Tibial artery (tissue), 4 donors: Measurements from ENCODE around the gene LRFN4.
A peak's percentile ranks its signal among the peaks of the same experiment; 100 is the strongest.

Source experiments
- DNase-seq, 2 donors: peaks; one replicate each; pipeline ENCODE4 v3.0.0-alpha.2; 2019
- H3K27ac ChIP-seq, 2 donors: fragments of 200-600 bp; sonication (generic) in 1 of 2; 1 replicate in 1 of 2; 2 replicates in 1 of 2; pipeline ENCODE4 v1.5.1; 2018 to 2019; ENCODE audit warnings: mild to moderate bottlenecking in 1 of 2
- H3K27me3 ChIP-seq, 2 donors: fragments of 200-600 bp; sonication (generic) in 1 of 2; one replicate each; pipeline versions ENCODE4 v1.5.1 to v1.6.0; 2016 to 2019
- H3K36me3 ChIP-seq, 3 donors: fragments of 200-600 bp; sonication (generic) in 2 of 3; one replicate each; pipeline ENCODE4 v1.5.1; 2016 to 2019; ENCODE audit warnings: mild to moderate bottlenecking in 2 of 3
- H3K4me1 ChIP-seq, 4 donors: fragments of 200-600 bp; sonication (generic) in 2 of 4; 1 replicate in 3 of 4; 2 replicates in 1 of 4; pipeline ENCODE4 v1.5.1; 2016 to 2019
- H3K4me3 ChIP-seq, 2 donors: fragments of 200-600 bp; sonication (generic) in 1 of 2; 1 replicate in 1 of 2; 2 replicates in 1 of 2; pipeline ENCODE4 v1.5.1; 2018 to 2019; ENCODE audit warnings: mild to moderate bottlenecking in 2 of 2
- H3K9me3 ChIP-seq, 3 donors: fragments of 200-600 bp; sonication (generic) in 1 of 3; one replicate each; pipeline ENCODE4 v1.5.1; 2016 to 2019
- intact Hi-C: fragments of 100-400 bp; cut with DNase I; formaldehyde crosslinking; loops from one replicate; pipeline ENCODE4 v1.15.0; 2023; ENCODE audit warnings: low total_unique reads
- TF ChIP-seq, protein P1 (sequence below), 2 experiments: fragments of 200-600 bp in 1 of 2; fragments of 450-650 bp in 1 of 2; IDR thresholded peaks; one replicate each; pipeline ENCODE4 v1.5.1; 2017 to 2019; ENCODE audit warnings: antibody characterized with exemption in 2 of 2, mild to moderate bottlenecking in 1 of 2, moderate library complexity in 1 of 2

Gene LRFN4

DNA sequence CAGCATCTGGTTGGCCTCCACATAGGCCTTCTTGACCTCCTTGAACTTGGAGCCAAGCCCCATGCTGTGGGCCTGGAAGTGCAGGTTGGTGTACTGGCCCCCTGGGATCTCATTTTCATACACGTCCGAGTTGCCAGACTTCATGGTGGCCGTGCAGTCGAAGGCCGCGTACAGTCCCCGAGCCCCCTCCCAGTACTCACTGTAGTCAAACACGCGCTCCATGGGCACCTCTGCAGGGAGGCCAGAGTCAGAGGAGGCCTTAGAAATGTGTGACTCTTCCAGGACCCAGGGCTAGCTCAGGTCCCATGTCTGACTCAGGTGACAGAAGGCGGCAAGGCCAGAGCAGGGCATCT, 6.7 kb upstream of the LRFN4 start:
- H3K36me3 ChIP-seq, result peaks cover 6 to 78% (median 17%) of the 10 kb centered on the region in 3 donors
- TF ChIP-seq, protein P1, sequence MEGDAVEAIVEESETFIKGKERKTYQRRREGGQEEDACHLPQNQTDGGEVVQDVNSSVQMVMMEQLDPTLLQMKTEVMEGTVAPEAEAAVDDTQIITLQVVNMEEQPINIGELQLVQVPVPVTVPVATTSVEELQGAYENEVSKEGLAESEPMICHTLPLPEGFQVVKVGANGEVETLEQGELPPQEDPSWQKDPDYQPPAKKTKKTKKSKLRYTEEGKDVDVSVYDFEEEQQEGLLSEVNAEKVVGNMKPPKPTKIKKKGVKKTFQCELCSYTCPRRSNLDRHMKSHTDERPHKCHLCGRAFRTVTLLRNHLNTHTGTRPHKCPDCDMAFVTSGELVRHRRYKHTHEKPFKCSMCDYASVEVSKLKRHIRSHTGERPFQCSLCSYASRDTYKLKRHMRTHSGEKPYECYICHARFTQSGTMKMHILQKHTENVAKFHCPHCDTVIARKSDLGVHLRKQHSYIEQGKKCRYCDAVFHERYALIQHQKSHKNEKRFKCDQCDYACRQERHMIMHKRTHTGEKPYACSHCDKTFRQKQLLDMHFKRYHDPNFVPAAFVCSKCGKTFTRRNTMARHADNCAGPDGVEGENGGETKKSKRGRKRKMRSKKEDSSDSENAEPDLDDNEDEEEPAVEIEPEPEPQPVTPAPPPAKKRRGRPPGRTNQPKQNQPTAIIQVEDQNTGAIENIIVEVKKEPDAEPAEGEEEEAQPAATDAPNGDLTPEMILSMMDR (IDR thresholded peaks at IDR 0.05), result no peak
- no peak overlapping the region for H3K27ac ChIP-seq
- peaks cover 0 to 2% (median under 1%) of the 10 kb centered on the region in 4 donors for H3K4me1 ChIP-seq
- no peaks in the 10 kb centered on the region for H3K27me3 ChIP-seq
- DNase-seq, result peak in 1 of 2 donors; percentile 51
- no peak overlapping the region for H3K4me3 ChIP-seq
- H3K9me3 ChIP-seq, result no peaks in the 10 kb centered on the region
- intact Hi-C loops, result loop anchor here (10.0 kb wide), 1 partner anchor 105 kb away; the partner anchor contains the start of gene PC

DNA sequence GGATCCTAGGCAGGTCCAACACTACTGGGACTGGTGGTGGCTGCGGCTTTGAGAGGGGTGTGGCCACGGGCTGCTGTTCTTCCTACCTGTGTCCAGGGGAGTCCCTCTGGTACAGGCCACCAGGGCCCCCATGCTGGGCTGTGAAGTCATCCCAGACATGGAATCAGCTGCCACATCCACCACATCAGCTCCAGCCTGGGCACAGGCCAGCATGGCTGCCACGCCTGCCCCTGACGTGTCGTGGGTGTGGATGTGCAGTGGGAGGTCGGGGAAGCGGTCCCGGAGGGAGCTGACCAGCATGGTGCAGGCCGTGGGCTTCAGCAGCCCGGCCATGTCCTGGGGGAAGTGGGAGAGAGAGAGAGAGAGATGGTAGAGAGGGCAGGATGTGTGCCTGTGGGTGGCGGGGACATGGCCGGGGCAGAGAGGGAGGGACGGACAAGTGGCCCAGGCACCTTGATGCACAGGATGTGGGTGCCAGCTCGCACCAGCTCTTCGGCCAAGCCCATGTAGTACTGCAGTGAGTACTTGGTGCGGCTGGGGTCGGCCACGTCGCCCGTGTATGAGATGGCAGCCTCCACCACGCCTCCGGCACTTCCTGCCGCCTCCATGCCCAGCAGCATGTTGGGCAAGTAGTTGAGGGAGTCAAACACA, 6.2 kb upstream of the LRFN4 start:
- Histone ChIP-seq H3K36me3 (peaks cover 3 to 73% (median 12%) of the 10 kb centered on the region in 3 donors), H3K27me3 (no peaks in the 10 kb centered on the region), H3K9me3 (no peaks in the 10 kb centered on the region), H3K4me3 (no peak overlapping the region), H3K27ac (no peak overlapping the region), H3K4me1 (peaks cover 2 to 7% (median 5%) of the 10 kb centered on the region in 4 donors)
- TF ChIP-seq, protein P1 (IDR thresholded peaks at IDR 0.05), result no peak
- DNase-seq, result peak in 1 of 2 donors; percentile 62
- intact Hi-C loops, result loop anchor here (10.0 kb wide), 1 partner anchor 104 kb away; the partner anchor contains the start of gene PC

DNA sequence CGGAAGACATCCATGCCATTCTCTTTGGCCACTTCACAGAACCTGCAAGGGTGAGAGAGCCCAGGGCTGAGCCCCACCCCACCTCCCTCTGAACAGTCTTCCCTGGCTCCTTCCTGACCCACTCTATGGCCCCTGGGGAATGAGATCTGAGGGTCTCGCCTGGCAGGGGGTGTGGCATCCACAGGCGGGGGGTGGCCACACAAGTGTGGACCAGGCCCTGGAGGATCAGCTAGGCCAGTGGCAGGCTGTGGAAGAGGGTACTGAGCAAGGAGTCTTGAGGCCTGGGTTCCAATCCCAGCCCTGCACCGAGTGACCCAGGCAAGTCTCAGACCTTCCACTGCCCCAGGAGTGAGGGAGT, 5.6 kb upstream of the LRFN4 start:
- Histone ChIP-seq H3K27me3 (no peaks in the 10 kb centered on the region), H3K27ac (no peak overlapping the region), H3K4me1 (peaks cover 4 to 9% (median 6%) of the 10 kb centered on the region in 4 donors), H3K9me3 (no peaks in the 10 kb centered on the region), H3K4me3 (no peak overlapping the region), H3K36me3 (peaks cover 0 to 68% (median 7%) of the 10 kb centered on the region in 3 donors)
- TF ChIP-seq, protein P1 (IDR thresholded peaks at IDR 0.05), result no peak
- intact Hi-C loops, result loop anchor here (10.0 kb wide), 1 partner anchor 104 kb away; the partner anchor contains the start of gene PC
- peak in 1 of 2 donors; percentile 60 for DNase-seq

DNA sequence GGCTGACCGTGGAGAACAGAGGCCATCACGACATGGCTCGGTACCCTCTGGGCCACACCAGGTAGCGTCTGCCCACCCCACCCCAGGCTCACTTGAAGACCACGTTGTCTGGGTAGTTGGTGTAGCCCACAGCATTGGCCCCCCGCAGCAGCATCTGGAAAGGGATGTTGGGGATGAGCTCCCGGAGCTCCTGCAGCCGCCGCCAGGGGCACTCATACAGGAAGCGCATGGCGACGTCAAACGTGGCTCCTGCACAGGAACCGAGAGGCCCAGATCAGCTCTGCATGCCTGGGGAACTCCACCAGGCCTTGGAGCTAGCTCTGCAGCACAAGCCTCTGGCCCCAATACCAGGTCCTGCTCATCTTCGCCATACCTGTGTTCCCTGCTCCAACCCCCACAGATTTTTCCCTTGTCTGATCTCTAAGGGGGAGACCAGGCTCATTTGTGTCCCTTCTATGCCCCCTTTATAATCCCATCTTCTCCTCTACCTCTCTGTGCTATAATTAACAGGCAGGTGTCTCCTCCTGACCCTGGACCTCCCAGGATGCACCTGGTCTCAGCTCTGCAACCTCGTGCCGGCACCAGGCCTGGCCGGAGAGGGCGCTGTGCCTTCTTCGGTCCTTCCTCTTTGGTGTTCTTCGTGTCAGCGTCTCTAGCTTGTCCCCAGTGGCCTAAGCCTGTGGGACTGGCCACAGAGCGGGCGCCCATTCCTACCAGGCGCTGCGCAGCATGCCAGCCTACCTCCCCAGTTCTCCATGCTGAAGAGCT, 5.0 kb upstream of the LRFN4 start:
- Histone ChIP-seq H3K9me3 (no peaks in the 10 kb centered on the region), H3K36me3 (peaks cover 0 to 61% (median 3%) of the 10 kb centered on the region in 3 donors), H3K27ac (no peak overlapping the region), H3K4me3 (no peak overlapping the region), H3K4me1 (peaks cover 4 to 9% (median 6%) of the 10 kb centered on the region in 4 donors), H3K27me3 (no peaks in the 10 kb centered on the region)
- TF ChIP-seq, protein P1 (IDR thresholded peaks at IDR 0.05), result no peak
- DNase-seq, result peak in 1 of 2 donors; percentile 51
- intact Hi-C loops, result loop anchor here (10.0 kb wide), 1 partner anchor 103 kb away; the partner anchor contains the start of gene PC

DNA sequence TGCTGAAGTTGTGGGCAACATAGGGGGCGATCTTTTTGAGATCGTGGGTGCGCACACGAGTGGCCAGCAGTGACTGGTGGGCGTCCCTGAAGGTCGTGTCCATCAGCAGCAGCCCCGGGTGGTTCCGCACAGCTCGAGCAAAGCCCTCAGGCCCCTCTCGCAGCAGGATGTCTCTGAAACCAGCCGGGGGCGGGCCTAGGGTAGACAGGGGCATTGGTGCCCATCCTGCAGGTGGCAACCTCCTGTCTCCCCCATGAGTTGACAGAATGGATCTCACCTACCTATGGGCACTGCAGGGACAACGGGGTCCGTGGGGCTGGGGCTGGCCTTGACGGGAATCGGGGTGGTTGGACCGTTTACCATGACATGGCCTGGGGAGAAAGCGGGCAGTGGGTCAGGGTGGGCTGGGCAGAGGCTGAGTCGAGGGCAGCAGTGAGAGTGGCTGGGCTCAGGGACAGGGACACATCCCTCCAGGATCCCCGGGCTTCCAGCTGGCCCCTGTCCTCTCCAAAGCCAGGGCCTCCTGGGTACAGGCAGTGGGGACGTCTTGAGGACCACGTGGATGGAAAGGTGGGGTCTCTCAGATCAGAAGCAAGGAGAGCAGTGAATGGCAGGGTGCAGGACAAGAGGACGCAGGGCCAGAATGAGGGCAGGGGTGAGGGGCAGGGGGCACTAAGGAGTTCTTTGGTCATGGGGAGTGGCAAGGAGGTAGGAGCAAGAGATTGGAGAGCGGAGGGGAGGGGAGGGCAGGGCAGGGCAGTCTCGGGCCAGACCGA, 4.2 kb upstream of the LRFN4 start:
- Histone ChIP-seq H3K36me3 (peaks cover 0 to 53% (median under 1%) of the 10 kb centered on the region in 3 donors), H3K27ac (no peak overlapping the region), H3K9me3 (no peaks in the 10 kb centered on the region), H3K27me3 (no peaks in the 10 kb centered on the region), H3K4me1 (peaks cover 4 to 14% (median 6%) of the 10 kb centered on the region in 4 donors), H3K4me3 (no peak overlapping the region)
- peak in 1 of 2 donors; percentile 61 for DNase-seq
- TF ChIP-seq, protein P1 (IDR thresholded peaks at IDR 0.05), result no peak
- intact Hi-C loops, result loop anchor here (10.0 kb wide), 1 partner anchor 102 kb away; the partner anchor contains the start of gene PC
